Measurements from ENCODE around the gene LPP.

LPP gene

GRCh38 chr3:188323067-188323842 is 169.3 kb downstream of the LPP start:
- no peak for TF ChIP-seq CTCF (IDR thresholded peaks at IDR 0.05; ENCODE audit: poor library complexity, severe bottlenecking)
- no peak overlapping the region for H3K27ac ChIP-seq (ENCODE audit: poor library complexity, severe bottlenecking)
- no peaks in the 10 kb centered on the region for H3K9me3 ChIP-seq (ENCODE audit: severe bottlenecking)
- H3K4me3 ChIP-seq (ENCODE audit: severe bottlenecking) = no peak overlapping the region
- peaks cover 6% of the 10 kb centered on the region for H3K4me1 ChIP-seq (ENCODE audit: insufficient read depth, poor library complexity, severe bottlenecking)
- H3K36me3 ChIP-seq (ENCODE audit: low read depth) = peaks cover 10% of the 10 kb centered on the region; the same call in 1 of the 2 replicates
- DNase-seq (ENCODE audit: low spot score) (no peak), ATAC-seq (ENCODE audit: low read depth) (no peak)
- no peaks in the 10 kb centered on the region for H3K27me3 ChIP-seq (ENCODE audit: insufficient read depth, poor library complexity, severe bottlenecking)

- Histone ChIP-seq H3K27ac (ENCODE audit: poor library complexity, severe bottlenecking) (no peak overlapping the region), H3K4me1 (ENCODE audit: insufficient read depth, poor library complexity, severe bottlenecking) (no peaks in the 10 kb centered on the region)
Observed at GRCh38 chr3:188326111-188326510, 172.2 kb downstream of the LPP start.

GRCh38 chr3:188326968-188327367 is 173.0 kb downstream of the LPP start:
- peaks cover 12% of the 10 kb centered on the region; the same call in 1 of the 2 replicates for H3K36me3 ChIP-seq (ENCODE audit: low read depth)
- H3K4me3 ChIP-seq (ENCODE audit: severe bottlenecking) = no peak overlapping the region
- no peak for DNase-seq (ENCODE audit: low spot score)
- no peak for ATAC-seq (ENCODE audit: low read depth)
- TF ChIP-seq CTCF (IDR thresholded peaks at IDR 0.05; ENCODE audit: poor library complexity, severe bottlenecking) = no peak
- no peak overlapping the region for H3K27ac ChIP-seq (ENCODE audit: poor library complexity, severe bottlenecking)
- H3K4me1 ChIP-seq (ENCODE audit: insufficient read depth, poor library complexity, severe bottlenecking) = no peaks in the 10 kb centered on the region
- H3K27me3 ChIP-seq (ENCODE audit: insufficient read depth, poor library complexity, severe bottlenecking) = no peaks in the 10 kb centered on the region
- H3K9me3 ChIP-seq (ENCODE audit: severe bottlenecking) = no peaks in the 10 kb centered on the region

More at GRCh38 chr3:188326111-188326510, 172.2 kb downstream of the LPP start:
- H3K27me3 ChIP-seq (ENCODE audit: insufficient read depth, poor library complexity, severe bottlenecking) = no peaks in the 10 kb centered on the region
- DNase-seq (ENCODE audit: low spot score) = no peak
- TF ChIP-seq CTCF (IDR thresholded peaks at IDR 0.05; ENCODE audit: poor library complexity, severe bottlenecking) = no peak
- no peak for ATAC-seq (ENCODE audit: low read depth)
- no peaks in the 10 kb centered on the region for H3K9me3 ChIP-seq (ENCODE audit: severe bottlenecking)
- peaks cover 12% of the 10 kb centered on the region; the same call in 1 of the 2 replicates for H3K36me3 ChIP-seq (ENCODE audit: low read depth)
- H3K4me3 ChIP-seq (ENCODE audit: severe bottlenecking) = no peak overlapping the region

- DNase-seq (ENCODE audit: low spot score) = no peak
- no peak for ATAC-seq (ENCODE audit: low read depth)
- no peak overlapping the region for H3K4me3 ChIP-seq (ENCODE audit: severe bottlenecking)
- no peaks in the 10 kb centered on the region for H3K27me3 ChIP-seq (ENCODE audit: insufficient read depth, poor library complexity, severe bottlenecking)
- no peaks in the 10 kb centered on the region for H3K9me3 ChIP-seq (ENCODE audit: severe bottlenecking)
- H3K27ac ChIP-seq (ENCODE audit: poor library complexity, severe bottlenecking) = no peak overlapping the region
- H3K4me1 ChIP-seq (ENCODE audit: insufficient read depth, poor library complexity, severe bottlenecking) = no peaks in the 10 kb centered on the region
- no peak for TF ChIP-seq CTCF (IDR thresholded peaks at IDR 0.05; ENCODE audit: poor library complexity, severe bottlenecking)
- peaks cover 12% of the 10 kb centered on the region; the same call in 1 of the 2 replicates for H3K36me3 ChIP-seq (ENCODE audit: low read depth)
Observed at GRCh38 chr3:188327433-188327832, 173.5 kb downstream of the LPP start.

- ATAC-seq (ENCODE audit: low read depth) (no peak), DNase-seq (ENCODE audit: low spot score) (no peak)
- no peak overlapping the region for H3K4me3 ChIP-seq (ENCODE audit: severe bottlenecking)
- H3K36me3 ChIP-seq (ENCODE audit: low read depth) = peaks cover 12% of the 10 kb centered on the region; the same call in 1 of the 2 replicates
- TF ChIP-seq CTCF (IDR thresholded peaks at IDR 0.05; ENCODE audit: poor library complexity, severe bottlenecking) = no peak
- H3K27ac ChIP-seq (ENCODE audit: poor library complexity, severe bottlenecking) = no peak overlapping the region
- no peaks in the 10 kb centered on the region for H3K27me3 ChIP-seq (ENCODE audit: insufficient read depth, poor library complexity, severe bottlenecking)
- H3K9me3 ChIP-seq (ENCODE audit: severe bottlenecking) = peaks cover under 1% of the 10 kb centered on the region
- H3K4me1 ChIP-seq (ENCODE audit: insufficient read depth, poor library complexity, severe bottlenecking) = no peaks in the 10 kb centered on the region
Observed at GRCh38 chr3:188330138-188330537, 176.2 kb downstream of the LPP start.
